ENCODE data around the gene TLCD2.
"Not testable (repeated sequence)": the region's sequence is repeated elsewhere in the genome, so short reads cannot be mapped to it uniquely, and the experiment has no call there.

TLCD2 gene

DNA sequence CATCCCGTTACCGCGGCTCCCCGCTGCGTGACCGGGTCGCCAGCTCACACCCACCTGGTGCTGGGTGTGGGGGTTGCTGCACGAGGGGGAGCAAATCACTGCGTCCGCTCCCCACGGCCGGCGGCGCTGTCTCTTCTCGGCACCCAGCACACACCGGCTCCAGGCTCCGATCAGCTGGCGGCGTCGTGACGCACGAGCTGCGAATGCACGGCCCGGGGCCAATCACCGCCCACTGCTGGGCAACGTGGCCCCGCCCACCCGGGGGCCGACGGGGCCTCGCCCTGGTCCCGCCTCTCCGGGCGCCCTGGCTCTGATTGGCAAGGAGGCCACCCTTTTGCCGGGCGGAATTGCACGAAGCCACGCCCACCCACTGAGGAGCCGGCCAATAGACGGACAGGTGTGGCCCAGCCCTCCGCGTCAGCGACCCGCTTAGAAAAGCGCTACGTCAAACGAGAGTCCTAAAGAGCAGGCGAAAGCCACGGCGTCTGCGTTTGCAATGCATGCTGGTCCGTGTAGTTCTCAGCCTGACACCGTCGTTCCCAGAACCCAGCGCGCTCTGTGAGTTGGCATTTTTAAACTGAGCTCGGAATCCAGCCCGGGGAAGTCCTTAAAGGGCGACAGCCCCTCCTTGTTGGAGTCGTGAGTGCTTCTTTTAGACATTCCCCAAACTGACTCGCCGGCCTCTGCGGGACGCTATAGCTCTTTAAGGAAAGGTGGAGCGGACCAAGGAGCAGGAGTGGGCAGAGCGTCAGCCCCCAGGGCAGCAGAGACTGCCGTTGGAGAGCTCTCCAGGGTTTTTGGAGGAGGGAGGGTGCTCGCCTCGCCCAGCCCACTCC lies 6.1 kb upstream of the TLCD2 start:
- peak; percentile 90 for DNase-seq (ENCODE audit: low read depth)

GRCh38 chr17:1715803-1716075 lies 5.6 kb upstream of the TLCD2 start:
- no peak for DNase-seq (ENCODE audit: low read depth)

DNA sequence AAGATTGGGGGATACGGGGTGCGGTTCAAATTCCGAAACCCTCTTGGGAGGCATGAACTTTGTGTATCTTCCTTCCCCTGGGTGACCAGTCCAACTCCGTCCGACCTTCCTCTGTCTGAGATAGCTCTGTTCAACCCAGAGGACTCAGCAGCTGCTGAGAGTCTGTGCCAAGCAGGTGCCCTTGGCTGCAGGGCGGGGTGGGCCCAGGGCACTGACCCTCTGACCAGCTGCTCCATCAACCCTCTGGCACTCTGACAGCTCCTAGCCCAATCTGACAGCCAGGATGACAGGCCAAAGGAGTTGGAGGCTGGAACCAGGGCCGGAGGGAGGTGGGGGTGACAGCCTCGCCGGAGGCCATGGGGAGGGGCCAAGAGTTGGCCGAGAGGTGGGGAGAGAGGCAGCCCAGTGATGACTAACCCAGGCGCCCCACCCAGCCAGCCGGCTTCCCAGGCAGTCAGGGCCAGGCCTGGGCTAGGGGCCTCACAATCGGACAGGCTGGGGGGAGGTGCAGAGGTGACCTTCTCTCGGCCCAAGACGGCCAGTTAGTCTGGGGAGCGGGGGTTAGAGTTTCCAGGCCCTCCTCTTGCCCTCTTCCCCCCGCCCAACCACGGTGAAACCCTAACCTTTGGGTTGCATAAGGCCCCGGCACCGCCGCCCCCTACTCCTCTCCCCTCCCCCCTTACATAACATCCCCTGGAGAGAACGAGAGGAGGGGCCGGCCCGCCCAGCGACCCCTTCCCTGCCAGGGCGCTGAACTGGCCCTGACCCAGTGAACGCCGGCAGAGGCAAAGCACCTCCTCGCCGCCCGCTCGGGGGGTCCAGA lies 5.0 kb upstream of the TLCD2 start:
- no peak for DNase-seq (ENCODE audit: low read depth)

GRCh38 chr17:1714427-1714979 lies 4.3 kb upstream of the TLCD2 start:
- DNase-seq (ENCODE audit: low read depth) = no peak

GRCh38 chr17:1713878-1714426 lies 3.8 kb upstream of the TLCD2 start:
- DNase-seq (ENCODE audit: low read depth) = no peak

- no peak for DNase-seq (ENCODE audit: low read depth)
These were observed 3.1 kb upstream of the TLCD2 start for GRCh38 chr17:1713160-1713877.

DNA sequence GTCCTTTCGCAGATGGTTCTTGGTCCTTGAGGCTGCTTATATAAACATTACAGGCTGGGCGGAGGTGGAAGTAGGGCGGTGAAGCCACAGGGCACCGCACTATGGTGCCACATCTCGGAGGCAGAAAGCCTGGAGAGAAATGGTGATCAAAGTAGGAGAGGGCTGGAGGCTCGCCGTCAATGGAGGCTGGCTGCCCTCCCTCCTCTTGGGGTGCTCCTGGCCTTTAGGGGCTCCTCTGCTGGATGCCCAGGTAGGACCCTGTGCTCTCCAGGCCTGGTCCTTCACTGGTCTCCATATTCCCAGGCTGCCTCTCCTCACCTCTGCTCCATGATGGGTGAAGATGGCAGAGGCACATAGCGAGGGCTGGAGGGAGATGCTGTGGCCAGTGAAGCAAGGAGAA lies 2.1 kb upstream of the TLCD2 start:
- DNase-seq (ENCODE audit: low read depth) = no peak

DNA sequence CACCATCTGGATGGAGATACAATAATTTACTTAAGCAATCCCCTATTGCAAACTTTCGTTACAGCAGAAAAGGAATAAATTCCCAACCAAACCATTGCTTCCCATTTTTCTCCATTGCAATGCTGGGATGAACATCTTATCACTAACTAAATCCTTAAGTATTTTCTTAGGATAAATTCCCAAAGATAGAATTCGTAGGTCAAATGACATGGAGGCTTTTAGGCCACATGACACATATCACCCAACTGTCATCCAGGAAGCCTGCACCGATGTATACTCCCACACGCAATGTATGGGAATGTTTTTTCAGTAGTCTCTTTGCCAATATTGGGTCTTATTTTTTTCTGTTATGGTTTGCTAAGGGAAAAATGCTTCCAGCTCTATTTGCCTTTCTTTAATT lies 1.6 kb upstream of the TLCD2 start:
- no peak for DNase-seq (ENCODE audit: low read depth)

- no peak for DNase-seq (ENCODE audit: low read depth)
These were observed 803 bp upstream of the TLCD2 start for GRCh38 chr17:1710807-1711553.

GRCh38 chr17:1709403-1709951 lies 700 bp downstream of the TLCD2 start:
- DNase-seq (ENCODE audit: low read depth) = no peak

- DNase-seq (ENCODE audit: low read depth) = not testable (repeated sequence)
These were observed 1.3 kb downstream of the TLCD2 start for GRCh38 chr17:1708791-1709346.

DNA sequence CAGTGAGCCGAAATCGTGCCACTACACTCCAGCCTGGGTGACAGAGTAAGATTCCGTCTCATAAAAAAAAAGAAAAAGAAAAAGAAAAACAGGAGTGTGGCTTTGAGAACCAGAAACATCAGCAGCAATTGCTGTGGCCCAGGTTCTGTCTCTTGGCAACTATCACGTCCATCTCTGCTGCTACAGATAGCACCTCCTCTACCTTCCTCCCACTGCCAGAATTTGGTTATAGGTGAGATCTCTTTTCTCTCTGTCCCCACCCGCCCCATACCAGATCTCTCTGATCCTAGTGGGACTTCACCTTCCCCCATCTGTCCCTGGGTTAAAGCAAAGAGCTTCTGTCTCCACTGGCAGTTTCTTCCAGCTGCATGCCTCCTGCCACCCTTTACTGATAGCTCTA lies 3.1 kb downstream of the TLCD2 start:
- no peak for DNase-seq (ENCODE audit: low read depth)

GRCh38 chr17:1705004-1705403 lies 5.2 kb downstream of the TLCD2 start:
- DNase-seq (ENCODE audit: low read depth) = no peak

DNA sequence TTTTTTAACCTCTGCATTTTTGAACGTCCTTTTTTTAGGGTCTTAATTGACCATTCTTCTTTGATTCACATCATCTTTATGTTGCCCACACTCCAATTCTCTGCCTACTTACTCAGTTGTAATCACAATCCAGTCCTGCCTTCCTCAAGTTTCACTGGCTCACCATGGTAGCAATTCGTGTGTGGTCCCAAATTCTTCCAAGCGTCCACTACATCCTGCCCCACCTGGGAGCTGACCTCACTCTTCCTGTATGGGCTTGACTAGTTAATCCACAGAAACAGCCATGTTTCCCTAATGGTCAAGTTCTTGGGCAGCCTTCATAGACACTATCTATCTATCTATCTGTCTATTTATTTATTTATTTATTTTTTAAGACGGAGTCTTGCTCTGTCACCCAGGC lies 7.1 kb downstream of the TLCD2 start:
- no peak for DNase-seq (ENCODE audit: low read depth)

- DNase-seq (ENCODE audit: low read depth) = not testable (repeated sequence)
These were observed 10.3 kb downstream of the TLCD2 start for GRCh38 chr17:1699891-1700290.

- no peak for DNase-seq (ENCODE audit: low read depth)
These were observed 12.5 kb downstream of the TLCD2 start for GRCh38 chr17:1697681-1698080.

- DNase-seq (ENCODE audit: low read depth) = no peak
These were observed 14.8 kb downstream of the TLCD2 start for GRCh38 chr17:1695365-1695764.

- no peak for DNase-seq (ENCODE audit: low read depth)
These were observed 16.8 kb downstream of the TLCD2 start for GRCh38 chr17:1693339-1693738.

GRCh38 chr17:1690544-1691221 lies 19.5 kb downstream of the TLCD2 start:
- DNase-seq (ENCODE audit: low read depth) = no peak

DNA sequence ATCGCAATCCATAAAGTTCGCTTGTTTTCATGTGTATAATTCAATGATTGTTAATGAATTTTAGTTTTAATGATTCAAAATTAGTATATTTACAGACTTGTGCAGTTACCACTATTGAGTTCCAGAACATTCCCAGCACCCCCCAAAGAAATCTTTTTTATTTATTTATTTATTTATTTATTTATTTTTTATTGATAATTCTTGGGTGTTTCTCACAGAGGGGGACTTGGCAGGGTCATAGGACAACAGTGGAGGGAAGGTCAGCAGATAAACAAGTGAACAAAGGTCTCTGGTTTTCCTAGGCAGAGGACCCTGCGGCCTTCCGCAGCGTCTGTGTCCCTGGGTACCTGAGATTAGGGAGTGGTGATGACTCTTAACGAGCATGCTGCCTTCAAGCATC lies 21.8 kb downstream of the TLCD2 start:
- DNase-seq (ENCODE audit: low read depth) = not testable (repeated sequence)
